GM12864 (cell line): ENCODE results near the gene NOVA1.

Source experiments
- DNase-seq: peaks from one replicate; pipeline ENCODE4 v3.0.0-alpha.2; 2011; ENCODE audit warnings: low read depth
- H3K4me3 ChIP-seq: 2 replicates; pipeline ENCODE4 v1.5.1; 2011; ENCODE audit warnings: mild to moderate bottlenecking, low read depth, low read length, control low read depth
- CTCF ChIP-seq: IDR thresholded peaks from 2 replicates; pipeline ENCODE4 v1.5.1; 2011; ENCODE audit warnings: low read depth, mild to moderate bottlenecking, moderate library complexity, low read length, control low read depth, inconsistent platforms; ENCODE audit errors: missing control alignments

The NOVA1 gene

GRCh38 chr14:26621364-26621763 lies 23.5 kb upstream of the NOVA1 start:
- no peak for TF ChIP-seq CTCF
- DNase-seq: no peak
- no peak overlapping the region for H3K4me3 ChIP-seq

GRCh38 chr14:26611259-26611658 lies 13.4 kb upstream of the NOVA1 start:
- H3K4me3 ChIP-seq: no peak overlapping the region
- TF ChIP-seq CTCF: no peak
- DNase-seq: no peak

GRCh38 chr14:26606729-26607312 lies 9.0 kb upstream of the NOVA1 start:
- DNase-seq: no peak
- no peak for TF ChIP-seq CTCF
- no peak overlapping the region for H3K4me3 ChIP-seq

GRCh38 chr14:26605602-26606001 lies 7.8 kb upstream of the NOVA1 start:
- no peak for DNase-seq
- no peak overlapping the region for H3K4me3 ChIP-seq
- TF ChIP-seq CTCF: no peak

GRCh38 chr14:26602902-26603301 lies 5.1 kb upstream of the NOVA1 start:
- no peak for TF ChIP-seq CTCF
- DNase-seq: no peak
- H3K4me3 ChIP-seq: no peak overlapping the region

GRCh38 chr14:26601856-26602255 lies 4.0 kb upstream of the NOVA1 start:
- DNase-seq: no peak
- no peak for TF ChIP-seq CTCF
- H3K4me3 ChIP-seq: no peak overlapping the region

- no peak for DNase-seq
- no peak overlapping the region for H3K4me3 ChIP-seq
- TF ChIP-seq CTCF: no peak
Observed at GRCh38 chr14:26599291-26599690, 1.5 kb upstream of the NOVA1 start.
